CD14-positive monocyte (primary cell): ENCODE data around the gene SLC12A2. TPM values are rescaled to one million over a fixed set of nuclear protein-coding genes. Genes with fewer than 3 reads are reported as not detected.

Experiments used
- DNase-seq, 3 donors: peaks; one replicate each; pipeline ENCODE4 v3.0.0-alpha.2; 2011 to 2022
- H2AFZ ChIP-seq: 2 replicates; pipeline ENCODE4 v1.6.0; 2012; ENCODE audit warnings: mild to moderate bottlenecking, low read depth, low read length, inconsistent platforms; ENCODE audit not compliant: insufficient read depth, poor library complexity, severe bottlenecking
- H3K27ac ChIP-seq, 2 donors: 1 replicate in 1 of 2; 2 replicates in 1 of 2; pipeline ENCODE4 v1.5.1; 2012 to 2013; ENCODE audit warnings: low read length in 2 of 2, control low read depth in 1 of 2, inconsistent platforms in 1 of 2, low read depth in 1 of 2, mild to moderate bottlenecking in 1 of 2
- H3K27me3 ChIP-seq, 2 donors: one replicate each; pipeline versions ENCODE4 v1.6.0 to v1.6.1; 2011 to 2013; ENCODE audit warnings: low read length in 2 of 2; ENCODE audit not compliant: control insufficient read depth in 2 of 2, insufficient read depth in 2 of 2
- H3K36me3 ChIP-seq, 2 donors: replicated peaks in 1 of 2; 1 replicate in 1 of 2; 2 replicates in 1 of 2; pipeline versions ENCODE4 v1.5.1 to v1.6.1; 2012 to 2013; ENCODE audit warnings: low read length in 2 of 2, control low read depth in 1 of 2, inconsistent platforms in 1 of 2, mild to moderate bottlenecking in 1 of 2; ENCODE audit not compliant: insufficient read depth in 2 of 2, control insufficient read depth in 1 of 2
- H3K4me1 ChIP-seq, 2 donors: 1 replicate in 1 of 2; 2 replicates in 1 of 2; pipeline versions ENCODE4 v1.5.1 to v1.6.1; 2012 to 2013; ENCODE audit warnings: low read length in 2 of 2, control low read depth in 1 of 2, inconsistent platforms in 1 of 2, mild to moderate bottlenecking in 1 of 2, moderate library complexity in 1 of 2; ENCODE audit not compliant: insufficient read depth in 2 of 2, control insufficient read depth in 1 of 2
- H3K4me2 ChIP-seq: replicated peaks from 2 replicates; pipeline ENCODE3; 2012; ENCODE audit warnings: low read length, moderate library complexity, mild to moderate bottlenecking; ENCODE audit not compliant: poor library complexity, severe bottlenecking; ENCODE audit errors: extremely low read depth
- H3K4me3 ChIP-seq, 3 experiments: fragments of 200-600 bp in 1 of 3; sonication (generic) in 1 of 3; replicated peaks in 1 of 3; 1 replicate in 2 of 3; 2 replicates in 1 of 3; pipeline ENCODE4 v1.5.1; 2011 to 2013; ENCODE audit warnings: low read length in 3 of 3, mild to moderate bottlenecking in 3 of 3, control low read depth in 2 of 3, low read depth in 2 of 3, inconsistent platforms in 1 of 3, moderate library complexity in 1 of 3
- H3K79me2 ChIP-seq: 2 replicates; pipeline ENCODE4 v1.6.0; 2012; ENCODE audit warnings: mild to moderate bottlenecking, control low read depth, inconsistent platforms, low read length, moderate library complexity; ENCODE audit not compliant: insufficient read depth
- H3K9ac ChIP-seq: 2 replicates; pipeline ENCODE4 v1.6.0; 2017; ENCODE audit warnings: low read length, mild to moderate bottlenecking; ENCODE audit not compliant: insufficient read depth, poor library complexity, severe bottlenecking
- H3K9me3 ChIP-seq, 2 donors: replicated peaks in 1 of 2; 1 replicate in 1 of 2; 2 replicates in 1 of 2; pipeline versions ENCODE4 v1.5.1 to v1.6.1; 2012 to 2013; ENCODE audit warnings: low read length in 2 of 2, control low read depth in 1 of 2; ENCODE audit not compliant: control insufficient read depth in 1 of 2, insufficient read depth in 1 of 2
- H4K20me1 ChIP-seq: 2 replicates; pipeline ENCODE4 v1.6.0; 2012; ENCODE audit warnings: mild to moderate bottlenecking, low read length, control low read depth, moderate library complexity; ENCODE audit not compliant: insufficient read depth
- H3K27ac Mint-ChIP-seq, 7 donors: one replicate each; pipeline ENCODE4 v1.8.0; 2020; ENCODE audit warnings: mild to moderate bottlenecking in 7 of 7, mixed read lengths in 7 of 7, moderate library complexity in 6 of 7, inconsistent platforms in 2 of 7
- H3K27me3 Mint-ChIP-seq, 3 donors: one replicate each; pipeline ENCODE4 v1.8.0; 2021 to 2022; ENCODE audit warnings: low read depth in 3 of 3, mild to moderate bottlenecking in 3 of 3, mixed read lengths in 3 of 3, moderate library complexity in 3 of 3, inconsistent platforms in 1 of 3
- H3K36me3 Mint-ChIP-seq, 2 donors: one replicate each; pipeline ENCODE4 v1.8.0; 2020; ENCODE audit warnings: mixed read lengths in 2 of 2, inconsistent platforms in 1 of 2, mild to moderate bottlenecking in 1 of 2
- H3K4me1 Mint-ChIP-seq: one replicate; pipeline ENCODE4 v1.8.0; 2020; ENCODE audit warnings: mild to moderate bottlenecking, mixed read lengths
- H3K4me3 Mint-ChIP-seq, 2 donors: one replicate each; pipeline ENCODE4 v1.8.0; 2020; ENCODE audit warnings: mild to moderate bottlenecking in 2 of 2, mixed read lengths in 2 of 2, moderate library complexity in 1 of 2
- H3K9me3 Mint-ChIP-seq, 7 donors: one replicate each; pipeline ENCODE4 v1.8.0; 2020 to 2022; ENCODE audit warnings: mixed read lengths in 7 of 7, mild to moderate bottlenecking in 6 of 7, moderate library complexity in 6 of 7, inconsistent platforms in 2 of 7
- WGBS: methylation state at CpG from one replicate; pipeline ENCODE4 v1.1.5; 2013; ENCODE audit warnings: missing lambda C conversion rate; ENCODE audit not compliant: insufficient coverage; 5-methylcytosine and 5-hydroxymethylcytosine counted together
- intact Hi-C, 2 donors: fragments of 100-400 bp; cut with micrococcal nuclease; formaldehyde crosslinking; loops; one replicate each; pipeline versions ENCODE4 v1.15.0 to v1.15.1; 2023
- polyA plus RNA-seq, 3 donors: library from polyadenylated mRNA; depleted of rRNA in 1 of 3; unstranded in 2 of 3; stranded (reverse) in 1 of 3; fragments of 300-500 nt in 2 of 3; fragments of >200 nt in 1 of 3; fragmentation: Illumina TruSeq in 2 of 3; gene quantifications; 1 replicate in 2 of 3; 2 replicates in 1 of 3; pipeline ENCODE4 v1.2.3, GENCODE V29; 2012 to 2021
- TF ChIP-seq, protein P1 (sequence below): fragments of 200-600 bp; IDR thresholded peaks from one replicate; pipeline ENCODE4 v1.8.0; 2022; ENCODE audit warnings: antibody characterized with exemption, mild to moderate bottlenecking

Gene SLC12A2
- polyA plus RNA-seq, 3 donors: 1.0 to 1.2 (median 1.0) TPM

DNA sequence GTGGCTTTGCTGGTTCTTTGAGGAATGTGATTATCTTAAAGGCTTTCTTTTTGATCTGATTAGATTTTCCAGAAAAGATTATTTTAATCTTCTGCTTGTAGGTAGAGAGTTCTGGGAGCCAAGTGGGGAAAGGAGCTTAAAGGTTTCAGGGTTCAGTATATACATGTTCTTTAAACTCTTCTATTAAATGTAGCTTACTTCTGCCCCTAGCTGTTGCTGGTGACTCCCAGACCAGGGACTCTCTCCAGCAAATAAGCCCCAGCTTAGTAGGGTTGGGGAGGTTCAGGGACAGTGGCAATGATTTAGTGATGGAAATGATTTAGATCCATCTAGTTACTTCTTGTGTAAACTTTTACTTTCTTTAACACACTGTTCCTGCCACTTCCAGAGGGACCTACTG, 72.2 kb downstream of the SLC12A2 start:
- Mint-ChIP-seq H3K4me3 (no peak overlapping the region), H3K36me3 (peaks cover 13 to 16% of the 10 kb centered on the region in 2 donors)
- H3K36me3 ChIP-seq: peaks cover 0 to 5% of the 10 kb centered on the region in 2 donors

DNA sequence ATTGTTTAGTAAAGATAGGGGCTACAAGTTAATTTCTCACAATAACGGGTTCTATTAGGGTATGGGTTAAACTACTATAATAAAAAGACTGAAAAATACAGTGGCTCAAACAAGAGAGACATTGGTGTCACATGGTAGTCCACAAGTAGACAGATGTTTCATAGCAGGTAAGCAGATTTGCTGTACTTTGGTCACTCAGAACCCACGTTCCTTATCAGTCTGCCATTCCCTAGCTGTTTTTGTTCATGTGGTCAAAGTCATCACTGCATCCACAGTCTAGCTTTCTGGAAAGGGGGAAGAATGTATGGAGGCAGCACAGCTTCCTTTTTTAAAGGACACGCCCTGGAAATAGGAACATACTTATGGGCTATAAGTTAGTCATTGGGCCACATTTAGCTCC, 73.0 kb downstream of the SLC12A2 start:
- peaks cover 0 to 5% of the 10 kb centered on the region in 2 donors for H3K36me3 ChIP-seq
- TF ChIP-seq, protein P1, sequence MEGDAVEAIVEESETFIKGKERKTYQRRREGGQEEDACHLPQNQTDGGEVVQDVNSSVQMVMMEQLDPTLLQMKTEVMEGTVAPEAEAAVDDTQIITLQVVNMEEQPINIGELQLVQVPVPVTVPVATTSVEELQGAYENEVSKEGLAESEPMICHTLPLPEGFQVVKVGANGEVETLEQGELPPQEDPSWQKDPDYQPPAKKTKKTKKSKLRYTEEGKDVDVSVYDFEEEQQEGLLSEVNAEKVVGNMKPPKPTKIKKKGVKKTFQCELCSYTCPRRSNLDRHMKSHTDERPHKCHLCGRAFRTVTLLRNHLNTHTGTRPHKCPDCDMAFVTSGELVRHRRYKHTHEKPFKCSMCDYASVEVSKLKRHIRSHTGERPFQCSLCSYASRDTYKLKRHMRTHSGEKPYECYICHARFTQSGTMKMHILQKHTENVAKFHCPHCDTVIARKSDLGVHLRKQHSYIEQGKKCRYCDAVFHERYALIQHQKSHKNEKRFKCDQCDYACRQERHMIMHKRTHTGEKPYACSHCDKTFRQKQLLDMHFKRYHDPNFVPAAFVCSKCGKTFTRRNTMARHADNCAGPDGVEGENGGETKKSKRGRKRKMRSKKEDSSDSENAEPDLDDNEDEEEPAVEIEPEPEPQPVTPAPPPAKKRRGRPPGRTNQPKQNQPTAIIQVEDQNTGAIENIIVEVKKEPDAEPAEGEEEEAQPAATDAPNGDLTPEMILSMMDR: no peak
- 100% methylated on average over 1 of the region's 3 CpGs for whole genome bisulfite sequencing
- no peaks in the 10 kb centered on the region for H3K27me3 ChIP-seq
- Mint-ChIP-seq H3K9me3 (peaks cover 0 to 2% (median 0%) of the 10 kb centered on the region in 7 donors), H3K4me3 (no peak overlapping the region), H3K27ac (no peak overlapping the region), H3K4me1 (no peaks in the 10 kb centered on the region), H3K36me3 (peaks cover 13 to 16% of the 10 kb centered on the region in 2 donors), H3K27me3 (no peaks in the 10 kb centered on the region)
- H3K9ac ChIP-seq: no peak overlapping the region
- no peak overlapping the region for H3K4me3 ChIP-seq
- no peaks in the 10 kb centered on the region for H3K4me1 ChIP-seq
- no peak overlapping the region for H3K4me2 ChIP-seq
- no peak overlapping the region for H2AFZ ChIP-seq
- no peaks in the 10 kb centered on the region for H3K9me3 ChIP-seq
- no peaks in the 10 kb centered on the region for H4K20me1 ChIP-seq
- H3K79me2 ChIP-seq: no peaks in the 10 kb centered on the region
- intact Hi-C loops: no loop called here
- no peak for DNase-seq
- H3K27ac ChIP-seq: no peak overlapping the region

More for the DNA sequence above, 72.2 kb downstream of the SLC12A2 start:
- H3K9me3 ChIP-seq: no peaks in the 10 kb centered on the region
- H3K27me3 ChIP-seq: no peaks in the 10 kb centered on the region
- no peaks in the 10 kb centered on the region for H3K79me2 ChIP-seq
- no peaks in the 10 kb centered on the region for H3K4me1 ChIP-seq
- no peaks in the 10 kb centered on the region for H4K20me1 ChIP-seq
- Mint-ChIP-seq H3K4me1 (no peaks in the 10 kb centered on the region), H3K9me3 (peaks cover 0 to 2% (median 0%) of the 10 kb centered on the region in 7 donors), H3K27me3 (no peaks in the 10 kb centered on the region), H3K27ac (no peak overlapping the region)
- no peak overlapping the region for H2AFZ ChIP-seq
- H3K27ac ChIP-seq: no peak overlapping the region
- H3K4me2 ChIP-seq: no peak overlapping the region
- no peak for DNase-seq
- intact Hi-C loops: no loop called here
- H3K4me3 ChIP-seq: no peak overlapping the region
- no peak overlapping the region for H3K9ac ChIP-seq
- TF ChIP-seq, protein P1: no peak
